GM12878 (cell line): Measurements from ENCODE around the gene PCNP. TPM values are rescaled to one million over a fixed set of nuclear protein-coding genes. Genes with fewer than 3 reads are reported as not detected.

Source experiments
- ATAC-seq: fragments of 200-7000 bp; cut with Tn5 transposase; 3 replicates; pipeline ENCODE4 v1.9.1; 2020; ENCODE audit warnings: mild to moderate bottlenecking, moderate library complexity
- BruUV-seq: library from RNA; stranded (reverse); fragments of 400-500 nt; replicated peaks from 2 replicates; lab custom pipeline; 2021; lab: Mats Ljungman, UMichigan
- CTCF ChIA-PET: fragments of 300-600 bp; sonication (Branson Sonifier 250); formaldehyde crosslinking; extraction: SDS; loops from one replicate; lab custom pipeline; 2021; ENCODE audit warnings: inconsistent platforms; lab: Yijun Ruan, JAX
- POLR2A ChIA-PET: fragments of 350-600 bp; formaldehyde crosslinking; extraction: SDS; loops from one replicate; lab custom pipeline; 2021; ENCODE audit warnings: inconsistent platforms; lab: Charles Lee
- RAD21 ChIA-PET: fragments of 300-600 bp; sonication (Branson Sonifier 250); formaldehyde crosslinking; loops from one replicate; lab custom pipeline; 2023; ENCODE audit warnings: antibody characterized with exemption; ENCODE audit not compliant: unreplicated experiment; lab: Charles Lee
- SMC1A ChIA-PET: fragments of 300-600 bp; sonication (Branson Sonifier 250); formaldehyde crosslinking; loops from one replicate; lab custom pipeline; 2023; ENCODE audit not compliant: unreplicated experiment, uncharacterized antibody; lab: Charles Lee
- DNase-seq: peaks from one replicate; pipeline ENCODE4 v3.0.0-alpha.2; 2011; ENCODE audit warnings: low read depth, low spot score
- FAIRE-seq: peaks from 3 replicates; lab custom pipeline; 2011; peaks lifted over from hg19 to GRCh38; lab: Jason Lieb, UNC
- H2AFZ ChIP-seq: 2 replicates; pipeline ENCODE4 v1.6.0; 2011; ENCODE audit warnings: low read depth, low read length, control low read depth; ENCODE audit not compliant: control insufficient read depth
- H3K27ac ChIP-seq: 2 replicates; pipeline ENCODE4 v1.5.1; 2011; ENCODE audit warnings: control low read depth; ENCODE audit not compliant: control insufficient read depth, insufficient read depth
- H3K27me3 ChIP-seq, 2 experiments: replicated peaks in 1 of 2; 2 replicates each; pipeline versions ENCODE4 v1.6.0 to v1.6.1; 2011; ENCODE audit warnings: low read length in 1 of 2; ENCODE audit not compliant: control insufficient read depth in 2 of 2, insufficient read depth in 2 of 2
- H3K36me3 ChIP-seq, 2 experiments: 2 replicates each; pipeline ENCODE4 v1.5.1; 2011; ENCODE audit warnings: low read length in 1 of 2; ENCODE audit not compliant: control insufficient read depth in 2 of 2, insufficient read depth in 2 of 2
- H3K4me1 ChIP-seq: 2 replicates; pipeline ENCODE4 v1.6.1; 2011; ENCODE audit warnings: mild to moderate bottlenecking, low read length, moderate library complexity, mixed read lengths; ENCODE audit not compliant: control insufficient read depth, insufficient read depth
- H3K4me2 ChIP-seq: 2 replicates; pipeline ENCODE4 v1.6.0; 2011; ENCODE audit warnings: control low read depth; ENCODE audit not compliant: control insufficient read depth, insufficient read depth
- H3K4me3 ChIP-seq: fragments of 200-600 bp; sonication (generic); 2 replicates; pipeline ENCODE4 v1.5.1; 2016
- H3K79me2 ChIP-seq: 2 replicates; pipeline ENCODE4 v1.6.0; 2011; ENCODE audit warnings: low read length; ENCODE audit not compliant: control insufficient read depth, insufficient read depth
- H3K9ac ChIP-seq: 2 replicates; pipeline ENCODE4 v1.8.0; 2011; ENCODE audit warnings: low read length, control low read depth, mixed read lengths; ENCODE audit not compliant: control insufficient read depth, insufficient read depth
- H3K9me3 ChIP-seq: replicated peaks from 3 replicates; pipeline ENCODE4 v1.5.1; 2011; ENCODE audit warnings: mild to moderate bottlenecking, low read length; ENCODE audit not compliant: control insufficient read depth, insufficient read depth
- H4K20me1 ChIP-seq: 2 replicates; pipeline ENCODE4 v1.6.0; 2011; ENCODE audit not compliant: control insufficient read depth, insufficient read depth
- CHD4 ChIP-seq: fragments of 200-600 bp; sonication (generic); IDR thresholded peaks from 2 replicates; pipeline ENCODE4 v1.6.1; 2016; ENCODE audit warnings: mild to moderate bottlenecking
- HDAC6 ChIP-seq: fragments of 200-600 bp; sonication (generic); IDR thresholded peaks from one replicate; pipeline ENCODE4 v1.8.0; 2017; ENCODE audit warnings: antibody characterized with exemption; ENCODE audit not compliant: unreplicated experiment
- MXI1 ChIP-seq: fragments of 150-350 bp; IDR thresholded peaks from 2 replicates; pipeline ENCODE4 v1.6.1; 2011; ENCODE audit warnings: low read depth, mild to moderate bottlenecking, inconsistent platforms, low read length, improper control_type of control experiment
- RAD21 ChIP-seq: IDR thresholded peaks from 2 replicates; pipeline ENCODE4 v1.6.1; 2011; ENCODE audit warnings: mild to moderate bottlenecking, low read depth, low read length, moderate library complexity; ENCODE audit not compliant: insufficient read depth
- RAD51 ChIP-seq: fragments of 450-650 bp; IDR thresholded peaks from 2 replicates; pipeline ENCODE4 v1.6.1; 2016; ENCODE audit warnings: moderate library complexity, mild to moderate bottlenecking, inconsistent platforms
- SMAD5 ChIP-seq: IDR thresholded peaks from 2 replicates; pipeline ENCODE4 v1.6.1; 2016; ENCODE audit warnings: antibody characterized with exemption, low read depth
- SMC3 ChIP-seq: IDR thresholded peaks from 2 replicates; pipeline ENCODE4 v1.6.1; 2011; ENCODE audit warnings: low read length, improper control_type of control experiment, borderline replicate concordance
- SP1 ChIP-seq: IDR thresholded peaks from one replicate; pipeline ENCODE4 v1.6.1; 2011; ENCODE audit warnings: low read depth, low read length
- TBL1XR1 ChIP-seq: IDR thresholded peaks from 2 replicates; pipeline ENCODE4 v1.6.1; 2012; ENCODE audit warnings: low read depth, low read length, improper control_type of control experiment
- TCF7 ChIP-seq: IDR thresholded peaks from 2 replicates; pipeline ENCODE4 v1.6.1; 2014; ENCODE audit warnings: antibody characterized with exemption, borderline replicate concordance
- YBX1 ChIP-seq: fragments of 450-650 bp; IDR thresholded peaks from 2 replicates; pipeline ENCODE4 v1.6.1; 2016; ENCODE audit warnings: antibody characterized with exemption
- WGBS: methylation state at CpG from one replicate; pipeline ENCODE4 v1.1.6; 2016; ENCODE audit warnings: low lambda C conversion rate; ENCODE audit not compliant: insufficient replicate concordance, insufficient coverage; ENCODE audit errors: missing lambda C conversion rate; 5-methylcytosine and 5-hydroxymethylcytosine counted together
- in situ Hi-C: fragments of 300-500 bp; cut with MboI; formaldehyde crosslinking; loops from 9 replicates; pipeline ENCODE4 v1.14.3; 2018; ENCODE audit warnings: mixed read lengths
- intact Hi-C: fragments of 100-400 bp; cut with micrococcal nuclease; formaldehyde crosslinking; loops from one replicate; pipeline ENCODE4 v1.14.2; 2022; ENCODE audit not compliant: unreplicated experiment
- polyA plus RNA-seq, 11 experiments: library from polyadenylated mRNA; depleted of rRNA in 4 of 11; unstranded in 6 of 11; stranded (reverse) in 5 of 11; fragments of >200 nt; fragmentation: Nextera tagmentation in 4 of 11; fragmentation: Illumina TruSeq in 1 of 11; extraction: Ambion mirVana in 4 of 11; extraction: Trizol in 1 of 11; gene quantifications; 1 replicate in 1 of 11; 2 replicates in 10 of 11; pipeline versions ENCODE4 v1.2.1 to v1.2.3, GENCODE V29; 2011 to 2016; ENCODE audit warnings: inconsistent platforms in 2 of 11, missing spikeins in 2 of 11, low read depth in 1 of 11
- total RNA-seq, 4 experiments: library from RNA; depleted of rRNA in 3 of 4; stranded (reverse); fragments of >200 nt in 3 of 4; fragmentation: Illumina TruSeq in 1 of 4; extraction: Trizol in 1 of 4; gene quantifications; 2 replicates each; pipeline versions ENCODE4 v1.2.1 to v1.2.3, GENCODE V29; 2013 to 2021
- TF ChIP-seq, protein P1 (sequence below), 3 experiments: IDR thresholded peaks in 2 of 3; conservative IDR thresholded peaks in 1 of 3; 2 replicates each; pipeline ENCODE4 v1.5.1; 2011; ENCODE audit warnings: low read depth in 3 of 3, low read length in 3 of 3, mild to moderate bottlenecking in 3 of 3, control low read depth in 2 of 3, moderate library complexity in 2 of 3, inconsistent platforms in 1 of 3, mixed read lengths in 1 of 3; ENCODE audit not compliant: control insufficient read depth in 2 of 3, insufficient read depth in 1 of 3; ENCODE audit errors: extremely low read depth in 1 of 3

PCNP gene
- total and polyA plus RNA-seq, 10 of the 15 experiments (the other 5 are each of a cell fraction or from before 2014, with no cell fraction given), result 49.8 to 179 (median 109) TPM

DNA sequence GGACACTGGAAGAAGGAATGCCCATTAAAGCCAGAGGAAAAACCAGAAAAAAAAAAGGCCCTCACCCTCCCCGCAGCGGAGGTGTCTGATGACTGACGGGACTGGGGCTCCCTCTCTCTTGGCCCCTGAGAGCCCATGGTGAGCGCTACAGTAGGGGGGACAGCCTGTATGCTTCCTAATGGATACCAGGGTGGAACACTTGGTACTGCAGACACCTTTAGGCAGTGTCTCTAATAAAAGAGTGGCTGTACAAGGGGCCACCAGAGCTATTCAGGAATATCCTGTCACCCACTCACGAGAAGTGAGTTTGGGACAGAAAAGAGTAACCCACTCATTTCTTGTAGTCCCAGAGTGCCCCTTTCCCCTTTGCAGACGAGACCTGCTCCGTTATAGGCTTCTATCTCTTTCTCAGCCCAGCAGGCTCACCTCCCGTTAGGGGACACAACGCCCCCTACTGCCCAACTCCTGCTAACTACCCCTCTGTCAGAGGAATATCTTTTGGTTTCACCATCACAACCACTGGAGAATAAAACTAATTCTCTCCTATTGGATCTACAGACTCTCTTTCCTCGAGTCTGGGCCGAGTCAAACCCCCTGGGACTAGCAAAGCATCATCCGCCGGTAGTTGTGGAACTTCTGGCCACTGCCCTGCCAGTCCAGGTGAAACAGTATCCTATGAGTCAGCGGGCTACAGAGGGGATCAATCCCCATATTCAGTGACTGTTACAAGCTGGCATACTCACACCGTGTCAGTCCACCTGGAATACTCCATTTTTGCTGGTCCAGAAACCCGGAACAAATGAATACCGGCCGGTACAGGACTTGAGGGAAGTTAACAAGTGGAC lies 62.2 kb downstream of the PCNP start:
- FAIRE-seq (peak; percentile 61), DNase-seq (peak; percentile 11), ATAC-seq (peak; percentile 98)
- H2AFZ ChIP-seq, result peak overlapping the region; percentile 77
- no peaks in the 10 kb centered on the region for H4K20me1 ChIP-seq
- RAD21 ChIA-PET, result interaction anchor here (1.3 kb wide), 1 partner anchor 63 kb away, joined by 3 read pairs; the partner anchor contains the start of gene PCNP
- no TSS peak for BruUV-seq
- POLR2A ChIA-PET, result no interaction called here
- TF ChIP-seq SMAD5 (no peak), CHD4 (no peak), YBX1 (no peak), SP1 (no peak), RAD21 (peak; percentile 68), HDAC6 (no peak), SMC3 (peak; percentile 59; the same call in 1 of the 2 replicates), TBL1XR1 (no peak), TCF7 (no peak), MXI1 (no peak), RAD51 (no peak)
- TF ChIP-seq, protein P1, sequence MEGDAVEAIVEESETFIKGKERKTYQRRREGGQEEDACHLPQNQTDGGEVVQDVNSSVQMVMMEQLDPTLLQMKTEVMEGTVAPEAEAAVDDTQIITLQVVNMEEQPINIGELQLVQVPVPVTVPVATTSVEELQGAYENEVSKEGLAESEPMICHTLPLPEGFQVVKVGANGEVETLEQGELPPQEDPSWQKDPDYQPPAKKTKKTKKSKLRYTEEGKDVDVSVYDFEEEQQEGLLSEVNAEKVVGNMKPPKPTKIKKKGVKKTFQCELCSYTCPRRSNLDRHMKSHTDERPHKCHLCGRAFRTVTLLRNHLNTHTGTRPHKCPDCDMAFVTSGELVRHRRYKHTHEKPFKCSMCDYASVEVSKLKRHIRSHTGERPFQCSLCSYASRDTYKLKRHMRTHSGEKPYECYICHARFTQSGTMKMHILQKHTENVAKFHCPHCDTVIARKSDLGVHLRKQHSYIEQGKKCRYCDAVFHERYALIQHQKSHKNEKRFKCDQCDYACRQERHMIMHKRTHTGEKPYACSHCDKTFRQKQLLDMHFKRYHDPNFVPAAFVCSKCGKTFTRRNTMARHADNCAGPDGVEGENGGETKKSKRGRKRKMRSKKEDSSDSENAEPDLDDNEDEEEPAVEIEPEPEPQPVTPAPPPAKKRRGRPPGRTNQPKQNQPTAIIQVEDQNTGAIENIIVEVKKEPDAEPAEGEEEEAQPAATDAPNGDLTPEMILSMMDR (IDR thresholded peaks at IDR 0.05 in 2 of 3, conservative IDR thresholded peaks at IDR 0.05 in 1 of 3; ENCODE audit: control insufficient read depth in 2 of 3, extremely low read depth in 1 of 3, insufficient read depth in 1 of 3, low read depth in 3 of 3, low read length in 3 of 3), result peak; percentile 63 to 67 (median 65)
- H3K27ac ChIP-seq, result no peak overlapping the region
- intact Hi-C loops (loop anchor here (1.0 kb wide), 2 partner anchors 62 to 566 kb away; partner anchors contain the start of gene PCNP), in situ Hi-C loops (loop anchor here (5.0 kb wide), 1 partner anchor 564 kb away; no protein-coding TSS in a partner anchor)
- H3K4me1 ChIP-seq, result no peaks in the 10 kb centered on the region; the same call in 1 of the 2 replicates
- no peaks in the 10 kb centered on the region for H3K36me3 ChIP-seq
- SMC1A ChIA-PET, result interaction anchor here (0.7 kb wide), 1 partner anchor 270 kb away, joined by 3 read pairs; no protein-coding TSS in a partner anchor
- H3K4me2 ChIP-seq, result no peak overlapping the region
- H3K9ac ChIP-seq, result no peak overlapping the region
- CTCF ChIA-PET, result interaction anchor here (0.9 to 4.2 kb wide), 8 partner anchors 8 to 567 kb away, joined by 3 to 22 read pairs (median 5); partner anchors contain the start of gene PCNP
- H3K4me3 ChIP-seq, result no peak overlapping the region
- H3K9me3 ChIP-seq, result no peaks in the 10 kb centered on the region
- no peaks in the 10 kb centered on the region for H3K79me2 ChIP-seq
- H3K27me3 ChIP-seq, result no peaks in the 10 kb centered on the region; a peak in 1 of 4 replicates
- WGBS, result 31% methylated on average over 18 of the region's 18 CpGs
